Neural progenitor cell (in vitro differentiated cells): ENCODE measurements around the gene IQSEC3. TPM values are rescaled to one million over a fixed set of nuclear protein-coding genes. Genes with fewer than 3 reads are reported as not detected.

ENCODE experiments used
- DNase-seq: peaks from one replicate; pipeline ENCODE4 v3.0.0-alpha.2; 2016; ENCODE audit warnings: low spot score
- H2AFZ ChIP-seq: fragments of 200-600 bp; sonication (generic); replicated peaks from 2 replicates; pipeline ENCODE4 v1.6.1; 2016; ENCODE audit warnings: antibody characterized with exemption
- H3F3A ChIP-seq: fragments of 200-600 bp; sonication (generic); 2 replicates; pipeline ENCODE4 v1.6.1; 2016; ENCODE audit warnings: antibody characterized with exemption, low read depth
- H3K27ac ChIP-seq: fragments of 200-600 bp; sonication (generic); 2 replicates; pipeline ENCODE4 v1.5.1; 2016; ENCODE audit warnings: mild to moderate bottlenecking
- H3K27me3 ChIP-seq: fragments of 200-600 bp; sonication (generic); 2 replicates; pipeline ENCODE4 v1.6.1; 2016; ENCODE audit warnings: mild to moderate bottlenecking, moderate library complexity
- H3K36me3 ChIP-seq: fragments of 200-600 bp; sonication (generic); 2 replicates; pipeline ENCODE4 v1.5.1; 2016
- H3K4me1 ChIP-seq: fragments of 200-600 bp; sonication (generic); 2 replicates; pipeline ENCODE4 v1.6.1; 2016; ENCODE audit warnings: mixed run types
- H3K4me2 ChIP-seq: fragments of 200-600 bp; sonication (generic); 2 replicates; pipeline ENCODE4 v1.6.1; 2016
- H3K4me3 ChIP-seq: fragments of 200-600 bp; sonication (generic); 2 replicates; pipeline ENCODE4 v1.5.1; 2016
- H3K79me2 ChIP-seq: fragments of 200-600 bp; sonication (generic); 2 replicates; pipeline ENCODE4 v1.6.1; 2016; ENCODE audit warnings: low read depth
- H3K9ac ChIP-seq: fragments of 200-600 bp; sonication (generic); 2 replicates; pipeline ENCODE4 v1.6.1; 2016
- H3K9me3 ChIP-seq: fragments of 200-600 bp; sonication (generic); 2 replicates; pipeline ENCODE4 v1.5.1; 2016; ENCODE audit warnings: low read depth
- H4K20me1 ChIP-seq: fragments of 200-600 bp; sonication (generic); 2 replicates; pipeline ENCODE4 v1.6.1; 2016; ENCODE audit warnings: low read depth
- H3K27ac Mint-ChIP-seq: 3 replicates; pipeline ENCODE4 v1.8.0; 2021; ENCODE audit warnings: mixed read lengths
- H3K27me3 Mint-ChIP-seq: 2 replicates; pipeline ENCODE4 v1.8.0; 2022; ENCODE audit warnings: low read depth, mild to moderate bottlenecking, inconsistent platforms, moderate library complexity, mixed read lengths; ENCODE audit not compliant: insufficient read depth
- H3K36me3 Mint-ChIP-seq: 3 replicates; pipeline ENCODE4 v1.8.0; 2021; ENCODE audit warnings: mixed read lengths
- H3K4me1 Mint-ChIP-seq: 3 replicates; pipeline ENCODE4 v1.8.0; 2021; ENCODE audit warnings: mixed read lengths
- H3K4me3 Mint-ChIP-seq: 3 replicates; pipeline ENCODE4 v1.8.0; 2021; ENCODE audit warnings: mild to moderate bottlenecking, moderate library complexity, mixed read lengths
- H3K9me3 Mint-ChIP-seq: 3 replicates; pipeline ENCODE4 v1.8.0; 2020; ENCODE audit warnings: mixed read lengths
- EZH2 ChIP-seq: fragments of 200-600 bp; sonication (generic); IDR thresholded peaks from 2 replicates; pipeline ENCODE4 v1.6.1; 2017; ENCODE audit warnings: antibody characterized with exemption, mild to moderate bottlenecking, moderate library complexity
- EZH2phosphoT487 ChIP-seq: fragments of 200-600 bp; sonication (generic); IDR thresholded peaks from 2 replicates; pipeline ENCODE4 v1.6.1; 2017; ENCODE audit warnings: antibody characterized with exemption
- total RNA-seq: library from RNA; depleted of rRNA; stranded (reverse); fragments of >200 nt; gene quantifications from 2 replicates; pipeline ENCODE4 v1.2.3, GENCODE V29; 2015; ENCODE audit warnings: low replicate concordance
- TF ChIP-seq, protein P1 (sequence below): fragments of 200-600 bp; sonication (generic); IDR thresholded peaks from 2 replicates; pipeline ENCODE4 v1.5.1; 2017; ENCODE audit warnings: antibody characterized with exemption, mild to moderate bottlenecking

The IQSEC3 gene
- total RNA-seq, 1 donor from 2014 or later = 0.09 TPM

GRCh38 chr12:212715-213526 lies 146.4 kb downstream of the IQSEC3 start:
- H3K27ac ChIP-seq = no peak overlapping the region
- Mint-ChIP-seq H3K4me3 (no peak overlapping the region), H3K36me3 (no peaks in the 10 kb centered on the region), H3K27me3 (peaks cover 22% of the 10 kb centered on the region), H3K9me3 (no peaks in the 10 kb centered on the region), H3K27ac (peak overlapping the region; percentile 63), H3K4me1 (peaks cover 35% of the 10 kb centered on the region)
- no peak overlapping the region for H2AFZ ChIP-seq
- no peaks in the 10 kb centered on the region for H4K20me1 ChIP-seq
- no peaks in the 10 kb centered on the region for H3K9me3 ChIP-seq
- no peak overlapping the region for H3K4me3 ChIP-seq
- H3K4me1 ChIP-seq = peaks cover 21% of the 10 kb centered on the region
- H3K4me2 ChIP-seq = peak overlapping the region; percentile 42
- no peak for DNase-seq
- TF ChIP-seq, protein P1, sequence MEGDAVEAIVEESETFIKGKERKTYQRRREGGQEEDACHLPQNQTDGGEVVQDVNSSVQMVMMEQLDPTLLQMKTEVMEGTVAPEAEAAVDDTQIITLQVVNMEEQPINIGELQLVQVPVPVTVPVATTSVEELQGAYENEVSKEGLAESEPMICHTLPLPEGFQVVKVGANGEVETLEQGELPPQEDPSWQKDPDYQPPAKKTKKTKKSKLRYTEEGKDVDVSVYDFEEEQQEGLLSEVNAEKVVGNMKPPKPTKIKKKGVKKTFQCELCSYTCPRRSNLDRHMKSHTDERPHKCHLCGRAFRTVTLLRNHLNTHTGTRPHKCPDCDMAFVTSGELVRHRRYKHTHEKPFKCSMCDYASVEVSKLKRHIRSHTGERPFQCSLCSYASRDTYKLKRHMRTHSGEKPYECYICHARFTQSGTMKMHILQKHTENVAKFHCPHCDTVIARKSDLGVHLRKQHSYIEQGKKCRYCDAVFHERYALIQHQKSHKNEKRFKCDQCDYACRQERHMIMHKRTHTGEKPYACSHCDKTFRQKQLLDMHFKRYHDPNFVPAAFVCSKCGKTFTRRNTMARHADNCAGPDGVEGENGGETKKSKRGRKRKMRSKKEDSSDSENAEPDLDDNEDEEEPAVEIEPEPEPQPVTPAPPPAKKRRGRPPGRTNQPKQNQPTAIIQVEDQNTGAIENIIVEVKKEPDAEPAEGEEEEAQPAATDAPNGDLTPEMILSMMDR = no peak
- no peak for TF ChIP-seq EZH2
- TF ChIP-seq EZH2phosphoT487 = no peak
- H3K79me2 ChIP-seq = no peaks in the 10 kb centered on the region
- no peaks in the 10 kb centered on the region for H3F3A ChIP-seq
- H3K27me3 ChIP-seq = peaks cover 68% of the 10 kb centered on the region
- no peak overlapping the region for H3K9ac ChIP-seq
- no peaks in the 10 kb centered on the region for H3K36me3 ChIP-seq

- TF ChIP-seq EZH2 = no peak
- TF ChIP-seq EZH2phosphoT487 = no peak
- TF ChIP-seq, protein P1 = no peak
- no peaks in the 10 kb centered on the region for H3K9me3 Mint-ChIP-seq
- Histone ChIP-seq H3K36me3 (no peaks in the 10 kb centered on the region), H3K9me3 (no peaks in the 10 kb centered on the region), H3K27ac (no peak overlapping the region), H3K9ac (no peak overlapping the region), H3K4me3 (no peak overlapping the region), H3K27me3 (peaks cover 62% of the 10 kb centered on the region), H4K20me1 (no peaks in the 10 kb centered on the region), H2AFZ (no peak overlapping the region), H3K4me1 (peaks cover 21% of the 10 kb centered on the region), H3F3A (no peaks in the 10 kb centered on the region), H3K79me2 (no peaks in the 10 kb centered on the region), H3K4me2 (peak overlapping the region; percentile 1)
- peaks cover 22% of the 10 kb centered on the region for H3K27me3 Mint-ChIP-seq
- no peak for DNase-seq
- H3K27ac Mint-ChIP-seq = peak overlapping the region; percentile 63
- H3K4me1 Mint-ChIP-seq = peaks cover 35% of the 10 kb centered on the region
- peak overlapping the region; percentile 16 for H3K4me3 Mint-ChIP-seq
- no peaks in the 10 kb centered on the region for H3K36me3 Mint-ChIP-seq
These were observed 147.0 kb downstream of the IQSEC3 start for GRCh38 chr12:213527-213932.

DNA sequence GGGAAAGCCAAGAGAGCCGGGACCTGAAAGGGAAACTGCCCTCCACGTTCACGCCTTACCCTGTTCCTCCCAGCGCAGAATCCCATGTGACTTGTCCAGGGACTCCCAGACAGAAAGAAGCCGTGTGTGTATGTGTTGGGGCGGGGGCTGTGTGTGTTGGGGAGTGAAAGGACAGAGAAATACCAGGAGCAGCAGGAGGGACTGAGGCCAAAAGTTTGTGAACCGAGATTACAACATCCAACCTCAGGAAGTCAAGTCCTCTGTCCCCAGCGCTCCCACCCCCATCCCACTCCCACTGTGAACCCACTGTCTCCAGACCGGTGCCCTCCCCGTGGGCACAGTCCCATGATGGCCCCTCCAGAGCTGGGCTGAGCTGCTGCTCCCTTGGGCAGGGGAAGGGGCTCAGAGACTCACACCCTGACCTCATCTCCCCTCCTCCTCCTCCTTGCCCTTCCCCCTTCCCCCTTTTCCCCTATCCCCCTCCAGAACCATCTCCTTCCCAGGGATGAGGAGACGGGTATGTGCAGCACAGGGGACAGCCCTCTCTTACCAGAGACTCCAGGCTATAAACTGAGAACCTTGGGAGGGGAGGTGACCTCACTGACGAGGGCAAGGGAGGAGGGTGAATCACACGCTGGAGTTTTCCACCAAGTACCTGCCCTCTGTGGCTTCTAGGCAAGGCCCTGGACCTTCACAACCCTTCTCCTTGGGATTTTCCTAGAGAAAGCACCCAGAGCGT lies 147.6 kb downstream of the IQSEC3 start, which contains the start of gene SLC6A12:
TSS of gene SLC6A12 (minus strand) at position 155 of the 739 bp plus-strand sequence. CDS start 4,171 bp downstream, outside the sequence.
- H3K79me2 ChIP-seq = no peaks in the 10 kb centered on the region
- H3K27me3 ChIP-seq = peaks cover 55% of the 10 kb centered on the region
- Mint-ChIP-seq H3K9me3 (no peaks in the 10 kb centered on the region), H3K27ac (peak within 1 kb of the TSS; percentile 74), H3K4me1 (peaks cover 35% of the 10 kb centered on the region), H3K27me3 (peaks cover 18% of the 10 kb centered on the region), H3K36me3 (no peaks in the 10 kb centered on the region), H3K4me3 (peak within 1 kb of the TSS; percentile 16)
- H3K9ac ChIP-seq = no peak within 1 kb of the TSS
- H3K4me2 ChIP-seq = peak within 1 kb of the TSS; percentile 1
- H3K36me3 ChIP-seq = no peaks in the 10 kb centered on the region
- TF ChIP-seq EZH2phosphoT487 = no peak
- TF ChIP-seq, protein P1 = no peak
- TF ChIP-seq EZH2 = no peak
- no peak within 1 kb of the TSS for H2AFZ ChIP-seq
- H3K27ac ChIP-seq = no peak within 1 kb of the TSS
- H4K20me1 ChIP-seq = no peaks in the 10 kb centered on the region
- no peaks in the 10 kb centered on the region for H3K9me3 ChIP-seq
- H3K4me1 ChIP-seq = peaks cover 21% of the 10 kb centered on the region
- peak; percentile 33 for DNase-seq
- no peaks in the 10 kb centered on the region for H3F3A ChIP-seq
- H3K4me3 ChIP-seq = no peak within 1 kb of the TSS
